Aorta (tissue), 5 donors: ENCODE measurements around the gene SOX13. TPM values are rescaled to one million over a fixed set of nuclear protein-coding genes. Genes with fewer than 3 reads are reported as not detected.

ENCODE experiments used
- ATAC-seq: fragments of 200-7000 bp; cut with Tn5 transposase; one replicate; pipeline ENCODE4 v1.9.1; 2022; ENCODE audit warnings: moderate library complexity; ENCODE audit not compliant: low FRiP score
- DNase-seq, 2 donors: peaks; one replicate each; pipeline ENCODE4 v3.0.0-alpha.2; 2020
- H3K27ac ChIP-seq, 2 donors: one replicate each; pipeline ENCODE4 v1.5.1; 2013; ENCODE audit warnings: low read length in 2 of 2, mild to moderate bottlenecking in 2 of 2, moderate library complexity in 2 of 2, control low read depth in 1 of 2, inconsistent platforms in 1 of 2, low read depth in 1 of 2
- H3K27me3 ChIP-seq, 2 donors: one replicate each; pipeline ENCODE4 v1.6.1; 2013; ENCODE audit warnings: control low read depth in 1 of 2, low read length in 1 of 2, mild to moderate bottlenecking in 1 of 2, moderate library complexity in 1 of 2; ENCODE audit not compliant: insufficient read depth in 2 of 2, control insufficient read depth in 1 of 2
- H3K36me3 ChIP-seq, 2 donors: one replicate each; pipeline ENCODE4 v1.6.1; 2013; ENCODE audit warnings: control low read depth in 1 of 2, low read length in 1 of 2, mild to moderate bottlenecking in 1 of 2; ENCODE audit not compliant: insufficient read depth in 2 of 2, control insufficient read depth in 1 of 2
- H3K4me1 ChIP-seq, 2 donors: one replicate each; pipeline ENCODE4 v1.6.1; 2013; ENCODE audit warnings: low read length in 2 of 2, control low read depth in 1 of 2, mild to moderate bottlenecking in 1 of 2, moderate library complexity in 1 of 2; ENCODE audit not compliant: insufficient read depth in 2 of 2, control insufficient read depth in 1 of 2
- H3K4me3 ChIP-seq, 2 donors: one replicate each; pipeline ENCODE4 v1.5.1; 2013; ENCODE audit warnings: low read length in 2 of 2, control low read depth in 1 of 2, mild to moderate bottlenecking in 1 of 2
- H3K9me3 ChIP-seq: one replicate; pipeline ENCODE4 v1.6.1; 2013; ENCODE audit warnings: mild to moderate bottlenecking, low read length; ENCODE audit not compliant: control insufficient read depth
- WGBS, 2 donors: extraction: QIAGEN DNeasy Blood & Tissue Kit; methylation state at CpG; one replicate each; pipeline ENCODE4 v1.1.7; 2013; 5-methylcytosine and 5-hydroxymethylcytosine counted together
- intact Hi-C, 2 donors: fragments of 100-400 bp; cut with DNase I; formaldehyde crosslinking; loops; one replicate each; pipeline versions ENCODE4 v1.14.2 to v1.15.0; 2022
- polyA plus RNA-seq, 2 donors: library from polyadenylated mRNA; stranded (reverse); fragments of 200-250 nt; gene quantifications; one replicate each; pipeline ENCODE4 v1.2.3, GENCODE V29; 2013
- total RNA-seq, 2 donors: library from RNA; stranded (reverse); fragmentation: NEBNext Ultra II Directional; extraction: Animal tissue kit (Norgen Biotek cat#: 25700); gene quantifications; one replicate each; pipeline ENCODE4 v1.2.1, GENCODE V29; 2021
- donor health status: healthy with polysubstance abuse.
- donor health status: Bipolar disorder and iron deficiency.
- donor health status: DM: no; HTN: no; CAD: no.
- donor health status: DM: no; HTN: no; CAD: no.
- donor health status: DM: yes; HTN: yes; CAD: no.

SOX13 gene
- total and polyA plus RNA-seq, 4 donors = 9.6 to 52.8 (median 28.6) TPM

GRCh38 chr1:204172404-204173029 is 99.6 kb downstream of the SOX13 start:
- Histone ChIP-seq H3K4me1 (no peaks in the 10 kb centered on the region), H3K9me3 (peaks cover 2% of the 10 kb centered on the region), H3K36me3 (no peaks in the 10 kb centered on the region), H3K27ac (no peak overlapping the region), H3K4me3 (no peak overlapping the region), H3K27me3 (no peaks in the 10 kb centered on the region)
- no peak for DNase-seq
- intact Hi-C loops = no loop called here
- ATAC-seq = no peak
- 89 to 91% methylated on average over 2 of the region's 2 CpGs for WGBS, 2 donors

GRCh38 chr1:204174958-204175357 is 102.0 kb downstream of the SOX13 start:
- intact Hi-C loops = no loop called here
- WGBS, 2 donors = 70 to 78% methylated on average over 3 of the region's 3 CpGs
- peaks cover 2% of the 10 kb centered on the region for H3K9me3 ChIP-seq
- no peaks in the 10 kb centered on the region for H3K27me3 ChIP-seq
- no peak overlapping the region for H3K4me3 ChIP-seq
- no peak overlapping the region for H3K27ac ChIP-seq
- ATAC-seq (no peak), DNase-seq (no peak)
- no peaks in the 10 kb centered on the region for H3K36me3 ChIP-seq
- no peaks in the 10 kb centered on the region for H3K4me1 ChIP-seq

- H3K36me3 ChIP-seq = no peaks in the 10 kb centered on the region
- no peak overlapping the region for H3K4me3 ChIP-seq
- H3K27ac ChIP-seq = no peak overlapping the region
- no peaks in the 10 kb centered on the region for H3K27me3 ChIP-seq
- WGBS, 2 donors = 77 to 82% methylated on average over 5 of the region's 5 CpGs
- DNase-seq = peak in 1 of 2 donors; percentile 5
- no peaks in the 10 kb centered on the region for H3K4me1 ChIP-seq
- intact Hi-C loops = no loop called here
- no peaks in the 10 kb centered on the region for H3K9me3 ChIP-seq
- ATAC-seq = no peak
Observed at GRCh38 chr1:204176049-204176448, 103.1 kb downstream of the SOX13 start.

- H3K4me1 ChIP-seq = no peaks in the 10 kb centered on the region
- WGBS, 2 donors = 40 to 45% methylated on average over 4 of the region's 4 CpGs
- no peaks in the 10 kb centered on the region for H3K27me3 ChIP-seq
- H3K36me3 ChIP-seq = no peaks in the 10 kb centered on the region
- no peak for ATAC-seq
- DNase-seq = no peak
- H3K9me3 ChIP-seq = no peaks in the 10 kb centered on the region
- intact Hi-C loops = no loop called here
- H3K27ac ChIP-seq = no peak overlapping the region
- no peak overlapping the region for H3K4me3 ChIP-seq
Observed at GRCh38 chr1:204177133-204177532, 104.2 kb downstream of the SOX13 start.

Other genes with a start within 250 kb of the SOX13 start
- gene SNRPE, start 211.5 kb upstream of the SOX13 start, total RNA-seq = 10 to 100 TPM; 53.7 to 55.0 TPM
- 100 to 1,000 TPM in 1 of 2 donors, 10 to 100 TPM in 1; 69.3 to 172 TPM for gene SNRPE, start 211.5 kb upstream of the SOX13 start, polyA plus RNA-seq
- gene ETNK2, start 78.9 kb downstream of the SOX13 start, total RNA-seq = 10 to 100 TPM; 15.8 to 18.0 TPM
- gene ETNK2, start 78.9 kb downstream of the SOX13 start, polyA plus RNA-seq = 10 to 100 TPM; 10.1 to 13.0 TPM
- gene REN, start 93.2 kb downstream of the SOX13 start, total RNA-seq = not detected
- not detected for gene REN, start 93.2 kb downstream of the SOX13 start, polyA plus RNA-seq
- not detected for gene KISS1, start 123.4 kb downstream of the SOX13 start, total RNA-seq
- gene KISS1, start 123.4 kb downstream of the SOX13 start, polyA plus RNA-seq = 1 to 10 TPM; 1.3 to 1.6 TPM
- not detected for gene GOLT1A, start 140.9 kb downstream of the SOX13 start, total RNA-seq
- gene GOLT1A, start 140.9 kb downstream of the SOX13 start, polyA plus RNA-seq = 10 to 100 TPM in 1 of 2 donors, not detected in 1; 10.5 TPM